Neutrophil (primary cell): ENCODE measurements around the gene ZSCAN10.

ENCODE experiments used
- H3K27ac ChIP-seq: fragments of 200-600 bp; sonication (generic); 2 replicates; pipeline ENCODE4 v1.5.1; 2016; ENCODE audit warnings: mild to moderate bottlenecking, moderate library complexity
- H3K27me3 ChIP-seq: fragments of 200-600 bp; sonication (generic); 2 replicates; pipeline ENCODE4 v1.6.0; 2016; ENCODE audit warnings: mild to moderate bottlenecking
- H3K36me3 ChIP-seq: fragments of 200-600 bp; sonication (generic); 2 replicates; pipeline ENCODE4 v1.5.1; 2017
- H3K4me1 ChIP-seq, 2 experiments: fragments of 200-600 bp in 1 of 2; sonication (generic) in 1 of 2; 1 replicate in 1 of 2; 2 replicates in 1 of 2; pipeline versions ENCODE4 v1.5.1 to v1.6.1; 2013 to 2016; ENCODE audit warnings: low read depth in 1 of 2, low read length in 1 of 2, mild to moderate bottlenecking in 1 of 2, moderate library complexity in 1 of 2; ENCODE audit not compliant: control insufficient read depth in 1 of 2, insufficient read depth in 1 of 2
- H3K4me3 ChIP-seq, 2 experiments: fragments of 200-600 bp in 1 of 2; sonication (generic) in 1 of 2; 1 replicate in 1 of 2; 2 replicates in 1 of 2; pipeline ENCODE4 v1.5.1; 2013 to 2016; ENCODE audit warnings: low read depth in 1 of 2, low read length in 1 of 2, mild to moderate bottlenecking in 1 of 2, moderate library complexity in 1 of 2
- H3K9me3 ChIP-seq: fragments of 200-600 bp; sonication (generic); 2 replicates; pipeline ENCODE4 v1.5.1; 2016
- CTCF ChIP-seq: fragments of 200-600 bp; sonication (generic); IDR thresholded peaks from 2 replicates; pipeline ENCODE4 v1.5.1; 2016; ENCODE audit warnings: antibody characterized with exemption

Gene ZSCAN10

GRCh38 chr16:3145151-3145550, 46.1 kb upstream of the ZSCAN10 start:
- Histone ChIP-seq H3K4me3 (no peak overlapping the region), H3K36me3 (peaks cover 31% of the 10 kb centered on the region), H3K9me3 (no peaks in the 10 kb centered on the region)

GRCh38 chr16:3144321-3144983, 45.4 kb upstream of the ZSCAN10 start:
- TF ChIP-seq CTCF, result no peak
- no peak overlapping the region for H3K4me3 ChIP-seq
- no peak overlapping the region for H3K27ac ChIP-seq

More at GRCh38 chr16:3145151-3145550, 46.1 kb upstream of the ZSCAN10 start:
- H3K27ac ChIP-seq, result no peak overlapping the region
- no peak for TF ChIP-seq CTCF
- peaks cover 8% of the 10 kb centered on the region in 2 experiments for H3K4me1 ChIP-seq
- peaks cover 26% of the 10 kb centered on the region for H3K27me3 ChIP-seq

GRCh38 chr16:3143598-3144320, 44.7 kb upstream of the ZSCAN10 start:
- Histone ChIP-seq H3K27ac (no peak overlapping the region), H3K9me3 (no peaks in the 10 kb centered on the region), H3K4me1 (no peaks in the 10 kb centered on the region), H3K36me3 (peaks cover 45% of the 10 kb centered on the region), H3K27me3 (peaks cover 13% of the 10 kb centered on the region), H3K4me3 (no peak overlapping the region)
- TF ChIP-seq CTCF, result no peak

More at GRCh38 chr16:3144321-3144983, 45.4 kb upstream of the ZSCAN10 start:
- Histone ChIP-seq H3K9me3 (no peaks in the 10 kb centered on the region), H3K36me3 (peaks cover 38% of the 10 kb centered on the region), H3K4me1 (peaks cover under 1 to 1% of the 10 kb centered on the region in 2 experiments), H3K27me3 (peaks cover 19% of the 10 kb centered on the region)

GRCh38 chr16:3143189-3143588, 44.1 kb upstream of the ZSCAN10 start:
- peaks cover 7% of the 10 kb centered on the region for H3K27me3 ChIP-seq
- no peaks in the 10 kb centered on the region for H3K4me1 ChIP-seq
- H3K36me3 ChIP-seq, result peaks cover 51% of the 10 kb centered on the region
- H3K27ac ChIP-seq, result no peak overlapping the region
- H3K4me3 ChIP-seq, result no peak overlapping the region
- no peaks in the 10 kb centered on the region for H3K9me3 ChIP-seq
- no peak for TF ChIP-seq CTCF

GRCh38 chr16:3142770-3143169, 43.7 kb upstream of the ZSCAN10 start:
- TF ChIP-seq CTCF, result no peak
- Histone ChIP-seq H3K27me3 (peaks cover 3% of the 10 kb centered on the region), H3K4me3 (no peak overlapping the region), H3K27ac (no peak overlapping the region), H3K4me1 (no peaks in the 10 kb centered on the region), H3K36me3 (peaks cover 55% of the 10 kb centered on the region), H3K9me3 (no peaks in the 10 kb centered on the region)
